Kidney (tissue), 14 donors: ENCODE results near the gene PPP1R14B. TPM values are rescaled to one million over a fixed set of nuclear protein-coding genes. Genes with fewer than 3 reads are reported as not detected.

Experiments used
- DNase-seq, 5 donors: peaks; one replicate each; pipeline ENCODE4 v3.0.0-alpha.2; 2013 to 2020
- FAIRE-seq: peaks from 2 replicates; lab custom pipeline; 2012; peaks lifted over from hg19 to GRCh38; lab: Jason Lieb, UNC
- H3K27ac ChIP-seq, 2 donors: one replicate each; pipeline ENCODE4 v1.7.0; 2013; ENCODE audit warnings: low read depth in 2 of 2, low read length in 2 of 2, inconsistent platforms in 1 of 2
- H3K27me3 ChIP-seq: one replicate; pipeline ENCODE4 v1.7.1; 2013; ENCODE audit warnings: low read length, inconsistent platforms; ENCODE audit not compliant: control insufficient read depth, insufficient read depth
- H3K36me3 ChIP-seq, 3 donors: one replicate each; pipeline versions ENCODE4 v1.7.0 to v1.7.1; 2013; ENCODE audit warnings: low read length in 3 of 3, control low read depth in 1 of 3, inconsistent platforms in 1 of 3; ENCODE audit not compliant: insufficient read depth in 3 of 3, control insufficient read depth in 2 of 3
- H3K4me1 ChIP-seq, 3 donors: one replicate each; pipeline versions ENCODE4 v1.7.0 to v1.7.1; 2013; ENCODE audit warnings: low read length in 3 of 3, inconsistent platforms in 1 of 3, low read depth in 1 of 3; ENCODE audit not compliant: control insufficient read depth in 2 of 3, insufficient read depth in 2 of 3
- H3K4me3 ChIP-seq, 3 donors: one replicate each; pipeline versions ENCODE4 v1.7.0 to v1.8.1; 2013; ENCODE audit warnings: low read length in 3 of 3, control low read depth in 1 of 3, inconsistent platforms in 1 of 3
- H3K9ac ChIP-seq, 3 donors: one replicate each; pipeline versions ENCODE4 v1.7.0 to v1.7.1; 2013; ENCODE audit warnings: low read length in 3 of 3, control low read depth in 1 of 3, inconsistent platforms in 1 of 3
- H3K9me3 ChIP-seq, 3 donors: one replicate each; pipeline versions ENCODE4 v1.7.0 to v1.7.1; 2013; ENCODE audit warnings: low read length in 3 of 3, control low read depth in 1 of 3, inconsistent platforms in 1 of 3; ENCODE audit not compliant: control insufficient read depth in 2 of 3, insufficient read depth in 1 of 3
- intact Hi-C: fragments of 100-400 bp; cut with DNase I; formaldehyde crosslinking; loops from one replicate; pipeline ENCODE4 v1.11.1; 2022
- polyA plus RNA-seq: library from polyadenylated mRNA; stranded (reverse); fragments of 350-450 nt; fragmentation: Illumina TruSeq; extraction: RNeasy Lipid Tissue Mini Kit (QIAGEN cat#74804); gene quantifications from one replicate; pipeline ENCODE4 v1.2.3, GENCODE V29; 2014; ENCODE audit warnings: low read depth, low replicate concordance; ENCODE audit not compliant: insufficient read depth
- total RNA-seq: library from RNA; stranded (reverse); fragmentation: NEBNext Ultra II Directional; extraction: Animal tissue kit (Norgen Biotek cat#: 25700); gene quantifications from one replicate; pipeline ENCODE4 v1.2.1, GENCODE V29; 2021
- TF ChIP-seq, protein P1 (sequence below): IDR thresholded peaks from 3 replicates; pipeline ENCODE4 v1.5.1; 2012; ENCODE audit warnings: mild to moderate bottlenecking, moderate library complexity, borderline replicate concordance; ENCODE audit not compliant: insufficient read depth; ENCODE audit errors: extremely low read depth
- donor health status: control.
- donor health status: control.
- donor health status: control.
- donor health status: control.
- donor health status: control.
- donor health status: DM: yes; HTN: yes; CAD: no.
- donor health status: Normal renal cell carcinoma (clear cell type).

Gene PPP1R14B
- total and polyA plus RNA-seq, 2 donors from 2014 or later: 86.5 to 145 TPM

DNA sequence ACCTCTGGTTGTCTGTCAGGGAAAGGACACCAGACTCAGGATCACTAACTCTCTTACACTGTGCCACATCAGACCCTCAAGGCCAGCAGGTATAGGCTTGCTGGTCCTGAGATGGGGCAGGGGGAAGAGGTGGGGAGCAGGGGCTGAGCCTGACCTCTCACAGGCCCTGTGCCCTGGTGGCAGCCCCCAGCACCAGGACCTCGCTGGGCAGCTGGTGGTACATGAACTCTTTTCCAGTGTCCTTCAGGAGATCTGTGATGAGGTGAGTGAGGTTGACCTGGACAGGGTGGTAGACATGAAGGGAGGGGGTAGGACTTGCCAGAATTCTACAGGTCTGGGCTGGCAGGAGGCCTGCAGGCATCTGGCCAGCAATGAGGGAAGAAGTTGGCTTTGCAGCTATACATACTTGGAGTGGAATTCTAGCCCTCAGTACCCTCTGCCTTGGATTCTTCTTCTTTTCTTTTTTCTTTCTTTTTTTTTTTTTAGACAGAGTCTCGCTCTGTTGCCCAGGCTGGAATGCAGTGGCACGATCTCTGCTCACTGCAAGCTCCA, 19.3 kb downstream of the PPP1R14B start:
- peak overlapping the region in 2 of 3 donors; percentile 86 to 91 for H3K4me3 ChIP-seq
- H3K27ac ChIP-seq: peak overlapping the region; percentile 64 to 97
- TF ChIP-seq, protein P1, sequence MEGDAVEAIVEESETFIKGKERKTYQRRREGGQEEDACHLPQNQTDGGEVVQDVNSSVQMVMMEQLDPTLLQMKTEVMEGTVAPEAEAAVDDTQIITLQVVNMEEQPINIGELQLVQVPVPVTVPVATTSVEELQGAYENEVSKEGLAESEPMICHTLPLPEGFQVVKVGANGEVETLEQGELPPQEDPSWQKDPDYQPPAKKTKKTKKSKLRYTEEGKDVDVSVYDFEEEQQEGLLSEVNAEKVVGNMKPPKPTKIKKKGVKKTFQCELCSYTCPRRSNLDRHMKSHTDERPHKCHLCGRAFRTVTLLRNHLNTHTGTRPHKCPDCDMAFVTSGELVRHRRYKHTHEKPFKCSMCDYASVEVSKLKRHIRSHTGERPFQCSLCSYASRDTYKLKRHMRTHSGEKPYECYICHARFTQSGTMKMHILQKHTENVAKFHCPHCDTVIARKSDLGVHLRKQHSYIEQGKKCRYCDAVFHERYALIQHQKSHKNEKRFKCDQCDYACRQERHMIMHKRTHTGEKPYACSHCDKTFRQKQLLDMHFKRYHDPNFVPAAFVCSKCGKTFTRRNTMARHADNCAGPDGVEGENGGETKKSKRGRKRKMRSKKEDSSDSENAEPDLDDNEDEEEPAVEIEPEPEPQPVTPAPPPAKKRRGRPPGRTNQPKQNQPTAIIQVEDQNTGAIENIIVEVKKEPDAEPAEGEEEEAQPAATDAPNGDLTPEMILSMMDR: no peak
- DNase-seq: no peak
- peak overlapping the region in 1 of 3 donors; percentile 90 for H3K9ac ChIP-seq
- no peak for FAIRE-seq
- intact Hi-C loops: no loop called here
- peaks cover 0 to 35% (median 21%) of the 10 kb centered on the region in 3 donors for H3K4me1 ChIP-seq
- H3K9me3 ChIP-seq: no peaks in the 10 kb centered on the region
- H3K27me3 ChIP-seq: no peaks in the 10 kb centered on the region
- no peaks in the 10 kb centered on the region for H3K36me3 ChIP-seq

DNA sequence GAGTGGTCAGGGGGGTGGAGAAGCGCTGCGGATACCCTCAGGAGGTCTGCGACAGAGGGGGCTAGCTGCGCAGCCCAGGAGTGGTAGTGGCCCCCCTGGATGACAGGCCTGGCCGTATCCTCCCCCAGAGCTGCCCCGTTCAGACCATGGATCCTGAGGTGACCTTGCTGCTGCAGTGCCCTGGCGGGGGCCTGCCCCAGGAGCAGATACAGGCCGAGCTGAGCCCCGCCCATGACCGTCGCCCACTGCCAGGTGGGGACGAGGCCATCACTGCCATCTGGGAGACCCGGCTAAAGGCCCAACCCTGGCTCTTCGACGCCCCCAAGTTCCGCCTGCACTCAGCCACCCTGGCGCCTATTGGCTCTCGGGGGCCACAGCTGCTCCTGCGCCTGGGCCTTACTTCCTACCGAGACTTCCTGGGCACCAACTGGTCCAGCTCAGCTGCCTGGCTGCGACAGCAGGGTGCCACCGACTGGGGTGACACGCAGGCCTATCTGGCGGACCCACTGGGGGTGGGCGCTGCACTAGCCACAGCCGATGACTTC, 20.2 kb downstream of the PPP1R14B start:
- Histone ChIP-seq H3K36me3 (no peaks in the 10 kb centered on the region), H3K27me3 (no peaks in the 10 kb centered on the region), H3K9me3 (no peaks in the 10 kb centered on the region), H3K4me1 (peaks cover 0 to 28% (median 21%) of the 10 kb centered on the region in 3 donors), H3K4me3 (peak overlapping the region; percentile 58 to 91 (median 86)), H3K9ac (peak overlapping the region; percentile 51 to 98 (median 90)), H3K27ac (peak overlapping the region; percentile 97)
- intact Hi-C loops: no loop called here
- DNase-seq (peak in 2 of 5 donors; percentile 78 to 91), FAIRE-seq (no peak)
- TF ChIP-seq, protein P1: no peak

DNA sequence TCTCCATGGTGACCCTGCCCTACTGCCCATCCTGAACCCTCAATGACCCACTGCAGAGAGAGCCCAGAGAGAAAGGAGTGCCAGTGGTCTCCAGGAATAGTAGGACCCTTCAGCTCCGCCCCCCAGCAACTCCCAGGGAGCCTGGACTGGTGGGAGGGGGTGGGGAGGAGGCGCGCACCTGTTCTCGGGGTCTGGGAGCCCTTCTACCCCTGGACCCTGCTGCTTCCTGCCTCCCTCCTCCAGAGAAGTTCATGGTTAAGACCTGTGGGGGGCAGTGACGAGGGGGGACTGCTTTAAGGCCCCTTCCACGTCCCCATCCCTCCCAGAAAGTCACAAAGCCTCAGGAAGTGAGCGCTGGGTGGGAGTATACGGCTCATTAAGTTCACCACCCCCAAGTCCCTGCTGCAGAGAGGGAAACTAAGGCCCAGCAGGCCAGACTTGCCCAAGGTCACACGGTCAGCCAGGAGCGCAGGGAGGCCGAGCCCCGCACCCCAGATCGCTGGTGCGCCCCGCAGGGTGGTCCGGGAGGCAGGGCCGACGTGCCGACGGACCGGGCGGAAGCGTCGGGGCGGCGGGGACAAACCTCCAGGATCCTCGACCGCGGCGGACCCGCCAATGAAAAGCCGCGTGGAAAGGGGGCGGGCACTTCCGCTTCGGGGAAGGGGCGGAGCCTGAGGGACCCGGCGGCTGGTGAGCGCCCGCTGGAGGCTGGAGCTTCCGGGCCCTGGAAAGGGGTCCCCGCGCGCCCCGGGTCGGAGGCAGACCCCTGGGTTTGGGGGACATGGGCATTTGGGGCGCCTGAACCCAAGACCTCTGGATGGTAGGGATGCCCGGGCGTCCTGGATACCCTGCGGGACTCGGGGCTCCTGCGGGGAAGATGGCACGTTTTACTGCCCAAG, 20.9 kb downstream of the PPP1R14B start, which contains the start of the genes NUDT22 and TRPT1:
Gene NUDT22, plus strand, starts transcription at position 667 of the 899 bp plus-strand sequence. CDS start 379 bp downstream, outside the sequence.
Gene TRPT1, minus strand, starts transcription at position 579 of the 899 bp plus-strand sequence. Its CDS starts 326 bp downstream, at position 253.
- Histone ChIP-seq H3K9ac (peak within 1 kb of the TSS; percentile 55 to 98 (median 96)), H3K9me3 (no peaks in the 10 kb centered on the region), H3K27ac (peak within 1 kb of the TSS; percentile 97), H3K36me3 (no peaks in the 10 kb centered on the region), H3K4me3 (peak within 1 kb of the TSS; percentile 74 to 91 (median 86)), H3K4me1 (peaks cover 0 to 28% (median 21%) of the 10 kb centered on the region in 3 donors), H3K27me3 (no peaks in the 10 kb centered on the region)
- TF ChIP-seq, protein P1: no peak
- FAIRE-seq (no peak), DNase-seq (peak; percentile 94 to 97 (median 95))
- intact Hi-C loops: no loop called here
